Cardiac ventricle fibroblast (primary cell): Measurements from ENCODE around the gene XBP1. TPM values are rescaled to one million over a fixed set of nuclear protein-coding genes. Genes with fewer than 3 reads are reported as not detected.

ENCODE experiments used
- total RNA-seq: library from RNA; depleted of rRNA; stranded (reverse); fragments of >200 nt; gene quantifications from 2 replicates; pipeline ENCODE4 v1.2.3, GENCODE V29; 2015

Gene XBP1
- 137 and 165 TPM in 2 replicates for total RNA-seq

DNA sequence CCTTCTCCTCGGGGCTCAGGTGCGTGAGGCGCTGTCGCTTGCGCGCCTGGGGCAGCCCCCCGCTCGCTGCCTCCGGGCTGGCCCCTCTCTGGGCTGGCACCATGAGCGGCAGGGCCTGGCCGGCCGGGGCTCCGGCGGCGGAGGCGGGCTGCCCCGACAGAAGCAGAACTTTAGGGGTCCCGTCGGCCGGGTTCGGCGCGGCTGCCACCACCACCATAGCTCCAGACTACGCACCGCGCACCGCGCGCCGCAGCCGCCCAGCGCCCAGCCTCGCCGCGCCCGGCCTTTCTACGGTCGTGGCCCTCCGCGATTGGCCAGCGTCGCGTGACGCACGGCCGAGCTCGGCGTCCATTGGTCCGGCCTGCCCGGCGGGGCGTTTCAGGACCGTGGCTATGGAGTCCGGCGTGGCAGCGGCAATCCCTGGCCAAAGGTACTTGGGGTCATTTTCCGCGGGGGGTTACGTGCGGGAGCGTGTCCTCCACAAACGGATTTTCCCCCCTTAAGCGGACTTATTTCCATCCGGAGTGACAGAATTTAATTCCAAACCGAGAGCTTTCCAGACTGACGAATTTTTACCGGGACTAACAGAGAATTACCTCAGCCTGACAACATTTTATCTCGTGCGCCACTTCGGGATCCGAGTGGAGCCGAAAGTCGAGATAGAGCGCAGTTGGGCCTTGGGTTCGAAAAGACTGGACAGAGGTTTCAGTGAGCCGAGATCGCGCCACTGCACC, at the start of gene XBP1:
Gene XBP1 (minus strand): TSS at position 262 of the 734 bp plus-strand sequence.

DNA sequence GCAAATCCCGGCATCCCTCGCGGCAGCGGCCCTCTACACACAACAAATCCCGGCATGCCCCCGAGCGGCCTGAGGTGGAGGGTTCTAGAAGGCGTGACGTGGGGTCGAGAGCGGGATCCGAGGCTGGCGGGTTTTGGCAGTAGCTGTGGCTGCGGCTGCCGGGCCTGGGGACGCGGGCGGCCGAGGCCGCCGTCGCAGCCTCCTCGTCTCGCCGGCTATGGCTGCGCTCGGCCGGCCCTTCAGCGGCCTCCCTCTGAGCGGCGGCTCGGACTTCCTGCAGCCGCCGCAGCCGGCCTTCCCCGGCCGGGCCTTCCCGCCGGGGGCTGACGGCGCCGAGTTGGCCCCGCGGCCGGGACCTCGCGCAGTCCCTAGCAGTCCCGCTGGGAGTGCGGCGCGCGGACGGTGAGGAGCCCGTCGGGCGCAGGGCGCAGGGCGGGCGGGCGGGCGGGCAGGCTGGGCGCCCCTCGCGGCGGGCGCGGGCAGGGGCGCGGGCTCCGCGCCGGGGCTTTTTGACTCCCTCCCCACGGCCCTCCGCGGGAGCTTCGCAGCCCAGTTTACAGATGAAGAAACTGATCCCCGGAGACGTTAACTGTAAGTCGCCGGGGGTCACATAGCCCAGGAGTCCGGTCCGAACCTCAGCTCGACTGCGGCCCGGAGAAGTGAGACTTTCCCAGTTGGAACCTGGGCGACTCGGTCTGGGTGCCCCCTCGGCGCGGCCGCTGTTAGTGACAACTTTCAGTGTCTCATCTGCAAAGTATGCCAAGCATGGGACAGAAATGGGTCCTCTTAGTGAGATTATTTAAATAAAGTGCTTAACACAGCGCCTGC, 27.5 kb downstream of the XBP1 start, which contains the start of gene CCDC117:
Gene CCDC117 (plus strand): TSS at position 63 of the 828 bp plus-strand sequence. CDS start 155 bp downstream, at position 218.

Other genes starting within 250 kb of the XBP1 start
- gene TTC28, start 120.7 kb downstream of the XBP1 start, total RNA-seq: 45.1 and 62.4 TPM in 2 replicates
- 13.2 and 14.9 TPM in 2 replicates for gene CHEK2, start 58.7 kb downstream of the XBP1 start, total RNA-seq
- 19.0 and 28.6 TPM in 2 replicates for gene HSCB, start 58.5 kb downstream of the XBP1 start, total RNA-seq
- 15.8 and 21.9 TPM in 2 replicates for gene CCDC117, start 27.9 kb downstream of the XBP1 start, total RNA-seq
- gene ZNRF3, start 83.0 kb upstream of the XBP1 start, total RNA-seq: 3.7 and 5.1 TPM in 2 replicates